HCT116 (cell line): ENCODE data around the gene TENT5A. TPM values are rescaled to one million over a fixed set of nuclear protein-coding genes. Genes with fewer than 3 reads are reported as not detected.

Experiments
- ATAC-seq: fragments of 200-7000 bp; cut with Tn5 transposase; 2 replicates; pipeline ENCODE4 v1.9.1; 2020; ENCODE audit warnings: mild to moderate bottlenecking, moderate library complexity
- BruUV-seq: library from RNA; stranded (reverse); fragments of 400-500 nt; replicated peaks from 2 replicates; lab custom pipeline; 2021; lab: Mats Ljungman, UMichigan
- CTCF ChIA-PET: fragments of 300-600 bp; sonication (Branson Sonifier 250); formaldehyde crosslinking; loops from one replicate; lab custom pipeline; 2021; ENCODE audit warnings: antibody characterized with exemption; lab: Charles Lee
- POLR2A ChIA-PET: fragments of 300-600, 350-600 bp; sonication (Branson Sonifier 250); formaldehyde crosslinking; loops from one replicate; lab custom pipeline; 2021; ENCODE audit warnings: antibody characterized with exemption; lab: Charles Lee
- RAD21 ChIA-PET, 2 experiments: fragments of 300-600 bp; sonication (Branson Sonifier 250); formaldehyde crosslinking; loops; one replicate each; lab custom pipeline; 2023; ENCODE audit warnings: low total read pairs in 2 of 2; ENCODE audit not compliant: uncharacterized antibody in 2 of 2, unreplicated experiment in 2 of 2, low non-redundant PET in 1 of 2; lab: Charles Lee
- DNase-seq: peaks from one replicate; pipeline ENCODE4 v3.0.0-alpha.2; 2010; ENCODE audit warnings: low read depth, low spot score
- H2AFZ ChIP-seq: fragments of 200-600 bp; shearing (Covaris generic), sonication (generic); 2 replicates; pipeline ENCODE4 v1.6.1; 2017; ENCODE audit warnings: low read depth, mixed run types, mixed read lengths, antibody characterized with exemption, low read length; ENCODE audit not compliant: poor library complexity, severe bottlenecking
- H3K27ac ChIP-seq: 2 replicates; pipeline ENCODE4 v1.5.1; 2012; ENCODE audit warnings: low read depth, low read length
- H3K27me3 ChIP-seq: fragments of 200-600 bp; sonication (generic); 2 replicates; pipeline ENCODE4 v1.6.1; 2016; ENCODE audit warnings: mixed run types, low read length, mixed read lengths; ENCODE audit not compliant: insufficient read depth
- H3K36me3 ChIP-seq, 2 experiments: fragments of 200-500 bp in 1 of 2; fragments of 200-600 bp in 1 of 2; sonication (Bioruptor generic) in 1 of 2; sonication (generic) in 1 of 2; 2 replicates each; pipeline versions ENCODE4 v1.5.1 to v1.6.1; 2014 to 2016; ENCODE audit warnings: low read length in 2 of 2, inconsistent platforms in 1 of 2, mixed read lengths in 1 of 2, mixed run types in 1 of 2; ENCODE audit not compliant: insufficient read depth in 2 of 2, control insufficient read depth in 1 of 2
- H3K4me1 ChIP-seq, 2 experiments: fragments of 200-600 bp in 1 of 2; sonication (generic) in 1 of 2; 2 replicates each; pipeline versions ENCODE4 v1.5.1 to v1.6.1; 2012 to 2017; ENCODE audit warnings: low read length in 2 of 2, inconsistent platforms in 1 of 2, mild to moderate bottlenecking in 1 of 2, mixed read lengths in 1 of 2, mixed run types in 1 of 2, moderate library complexity in 1 of 2; ENCODE audit not compliant: insufficient read depth in 2 of 2, control insufficient read depth in 1 of 2
- H3K4me2 ChIP-seq: fragments of 200-600 bp; sonication (generic); 2 replicates; pipeline ENCODE4 v1.6.1; 2017; ENCODE audit warnings: mixed run types, low read length, mixed read lengths
- H3K4me3 ChIP-seq, 2 experiments: fragments of 200-600 bp in 1 of 2; sonication (generic) in 1 of 2; replicated peaks in 1 of 2; 2 replicates each; pipeline ENCODE4 v1.5.1; 2011 to 2016; ENCODE audit warnings: low read length in 2 of 2, control low read depth in 1 of 2, low read depth in 1 of 2, mild to moderate bottlenecking in 1 of 2, mixed read lengths in 1 of 2, mixed run types in 1 of 2
- H3K79me2 ChIP-seq: fragments of 200-600 bp; sonication (generic); 2 replicates; pipeline ENCODE4 v1.6.1; 2017; ENCODE audit warnings: mild to moderate bottlenecking, mixed run types, low read length, moderate library complexity, mixed read lengths; ENCODE audit not compliant: insufficient read depth
- H3K9ac ChIP-seq: fragments of 200-600 bp; sonication (generic); 2 replicates; pipeline ENCODE4 v1.6.1; 2016; ENCODE audit warnings: low read length, mixed read lengths
- H3K9me2 ChIP-seq: fragments of 200-600 bp; sonication (generic), shearing (Covaris generic); 2 replicates; pipeline ENCODE4 v1.6.1; 2017; ENCODE audit warnings: mixed run types, mild to moderate bottlenecking, moderate library complexity; ENCODE audit not compliant: insufficient read depth
- H3K9me3 ChIP-seq, 2 experiments: fragments of 200-500 bp in 1 of 2; fragments of 200-600 bp in 1 of 2; sonication (Bioruptor generic) in 1 of 2; sonication (generic) in 1 of 2; 2 replicates each; pipeline ENCODE4 v1.6.1; 2014 to 2017; ENCODE audit warnings: low read length in 2 of 2, mixed read lengths in 2 of 2, inconsistent platforms in 1 of 2, low read depth in 1 of 2, mild to moderate bottlenecking in 1 of 2, mixed run types in 1 of 2, moderate library complexity in 1 of 2; ENCODE audit not compliant: control insufficient read depth in 1 of 2, insufficient read depth in 1 of 2
- H4K20me1 ChIP-seq: fragments of 200-600 bp; sonication (generic), shearing (Covaris generic); 2 replicates; pipeline ENCODE4 v1.6.1; 2017; ENCODE audit warnings: mixed run types, mild to moderate bottlenecking, moderate library complexity; ENCODE audit not compliant: insufficient read depth
- CBX3 ChIP-seq: IDR thresholded peaks from 2 replicates; pipeline ENCODE4 v1.6.1; 2012; ENCODE audit warnings: low read depth
- EGR1 ChIP-seq: IDR thresholded peaks from 2 replicates; pipeline ENCODE4 v1.6.1; 2012; ENCODE audit warnings: low read depth
- EZH2 ChIP-seq: fragments of 200-600 bp; sonication (generic); IDR thresholded peaks from 2 replicates; pipeline ENCODE4 v1.6.1; 2017; ENCODE audit warnings: antibody characterized with exemption, mixed run types
- EZH2phosphoT487 ChIP-seq: fragments of 200-600 bp; IDR thresholded peaks from 2 replicates; pipeline ENCODE4 v1.6.1; 2018; ENCODE audit warnings: antibody characterized with exemption, borderline replicate concordance
- FOSL1 ChIP-seq: IDR thresholded peaks from 2 replicates; pipeline ENCODE4 v1.6.1; 2012; ENCODE audit warnings: low read depth
- JUND ChIP-seq: IDR thresholded peaks from 2 replicates; pipeline ENCODE4 v1.6.1; 2012
- POLR2A ChIP-seq: IDR thresholded peaks from 2 replicates; pipeline ENCODE4 v1.7.0; 2011; ENCODE audit warnings: borderline replicate concordance; ENCODE audit not compliant: insufficient read depth, insufficient read length; ENCODE audit errors: extremely low read depth
- POLR2AphosphoS5 ChIP-seq: IDR thresholded peaks from 2 replicates; pipeline ENCODE4 v1.6.1; 2011; ENCODE audit warnings: mild to moderate bottlenecking, low read depth, low read length, moderate library complexity
- RAD21 ChIP-seq: IDR thresholded peaks from 2 replicates; pipeline ENCODE4 v1.6.1; 2012; ENCODE audit warnings: low read depth, mild to moderate bottlenecking
- REST ChIP-seq: IDR thresholded peaks from 2 replicates; pipeline ENCODE4 v1.6.1; 2012; ENCODE audit warnings: low read depth
- SP1 ChIP-seq: IDR thresholded peaks from 2 replicates; pipeline ENCODE4 v1.6.1; 2012; ENCODE audit warnings: low read depth
- ZNF274 ChIP-seq: fragments of 200-500 bp; sonication (Bioruptor generic); IDR thresholded peaks from 2 replicates; pipeline ENCODE4 v1.6.1; 2014; ENCODE audit warnings: mild to moderate bottlenecking, low read depth, low read length, inconsistent platforms
- intact Hi-C: fragments of 100-400 bp; cut with micrococcal nuclease; formaldehyde crosslinking; loops from 2 replicates; pipeline ENCODE4 v1.10.0; 2022
- total RNA-seq: library from RNA; stranded (reverse); gene quantifications from one replicate; pipeline ENCODE4 v1.2.1, GENCODE V29; 2021; ENCODE audit not compliant: unreplicated experiment
- TF ChIP-seq, protein P1 (sequence below): IDR thresholded peaks from 2 replicates; pipeline ENCODE4 v1.6.1; 2011; ENCODE audit warnings: mild to moderate bottlenecking, low read length, moderate library complexity; ENCODE audit not compliant: insufficient replicate concordance; ENCODE audit errors: extremely low read depth

TENT5A gene
- total RNA-seq, 1 experiment from 2014 or later, result 11.2 TPM

DNA sequence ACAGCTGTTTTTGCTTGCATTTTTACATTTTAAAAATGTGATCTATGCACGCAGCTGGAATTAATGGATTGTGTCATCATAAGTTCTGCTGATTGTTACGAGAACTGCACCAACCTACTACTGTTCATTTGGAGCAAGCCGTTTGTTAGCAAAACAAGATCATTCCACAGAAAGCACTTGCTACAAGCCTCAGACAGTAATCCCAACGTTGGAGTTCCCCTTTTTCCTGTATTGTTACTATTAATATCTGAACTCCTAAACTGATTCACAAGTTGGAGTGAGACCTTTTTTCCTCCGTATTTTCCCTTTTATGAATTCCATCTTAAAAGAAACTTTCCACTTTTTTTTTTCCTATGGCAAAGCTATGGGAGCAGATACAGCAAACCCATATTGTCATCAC lies 3.5 kb downstream of the TENT5A start:
- no peak for ATAC-seq
- no peaks in the 10 kb centered on the region for H4K20me1 ChIP-seq
- RAD21 ChIA-PET, result no interaction called here
- BruUV-seq, result no TSS peak
- TF ChIP-seq, protein P1, sequence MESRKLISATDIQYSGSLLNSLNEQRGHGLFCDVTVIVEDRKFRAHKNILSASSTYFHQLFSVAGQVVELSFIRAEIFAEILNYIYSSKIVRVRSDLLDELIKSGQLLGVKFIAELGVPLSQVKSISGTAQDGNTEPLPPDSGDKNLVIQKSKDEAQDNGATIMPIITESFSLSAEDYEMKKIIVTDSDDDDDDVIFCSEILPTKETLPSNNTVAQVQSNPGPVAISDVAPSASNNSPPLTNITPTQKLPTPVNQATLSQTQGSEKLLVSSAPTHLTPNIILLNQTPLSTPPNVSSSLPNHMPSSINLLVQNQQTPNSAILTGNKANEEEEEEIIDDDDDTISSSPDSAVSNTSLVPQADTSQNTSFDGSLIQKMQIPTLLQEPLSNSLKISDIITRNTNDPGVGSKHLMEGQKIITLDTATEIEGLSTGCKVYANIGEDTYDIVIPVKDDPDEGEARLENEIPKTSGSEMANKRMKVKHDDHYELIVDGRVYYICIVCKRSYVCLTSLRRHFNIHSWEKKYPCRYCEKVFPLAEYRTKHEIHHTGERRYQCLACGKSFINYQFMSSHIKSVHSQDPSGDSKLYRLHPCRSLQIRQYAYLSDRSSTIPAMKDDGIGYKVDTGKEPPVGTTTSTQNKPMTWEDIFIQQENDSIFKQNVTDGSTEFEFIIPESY, result no peak
- TF ChIP-seq POLR2A, result no peak
- TF ChIP-seq SP1, result no peak
- no peak for TF ChIP-seq CBX3
- TF ChIP-seq EGR1, result no peak
- TF ChIP-seq ZNF274, result no peak
- TF ChIP-seq EZH2phosphoT487, result no peak
- no peak for TF ChIP-seq EZH2
- no peak for TF ChIP-seq POLR2AphosphoS5
- TF ChIP-seq REST, result no peak
- TF ChIP-seq FOSL1, result no peak
- no peak for TF ChIP-seq RAD21
- TF ChIP-seq JUND, result no peak
- TF ChIP-seq, all 23 proteins: peak for 0
- Histone ChIP-seq H3K9me2 (no peaks in the 10 kb centered on the region), H2AFZ (no peak overlapping the region), H3K79me2 (peaks cover 51% of the 10 kb centered on the region), H3K36me3 (peaks cover 6 to 11% of the 10 kb centered on the region in 2 experiments; a peak in 1 of 4 replicates), H3K27ac (no peak overlapping the region), H3K27me3 (no peaks in the 10 kb centered on the region), H3K4me1 (peaks cover 4 to 19% of the 10 kb centered on the region in 2 experiments; a peak in 2 of 4 replicates), H3K9me3 (no peaks in the 10 kb centered on the region), H3K4me3 (no peak overlapping the region), H3K9ac (no peak overlapping the region), H3K4me2 (no peak overlapping the region)
- DNase-seq, result no peak
- intact Hi-C loops, result no loop called here
- ChIA-PET POLR2A (no interaction called here), CTCF (no interaction called here)
